WTC11 (cell line): ENCODE measurements around the gene ANTKMT. TPM values are rescaled to one million over a fixed set of nuclear protein-coding genes. Genes with fewer than 3 reads are reported as not detected.

Experiments
- ATAC-seq: fragments of 200-7000 bp; cut with Tn5 transposase; 2 replicates; pipeline ENCODE4 v1.10.0; 2021; ENCODE audit warnings: mild to moderate bottlenecking, moderate library complexity
- CTCF ChIA-PET: fragments of 300-600 bp; sonication (Branson Sonifier 250); formaldehyde crosslinking; loops from one replicate; lab custom pipeline; 2021; ENCODE audit warnings: antibody characterized with exemption; lab: Charles Lee
- POLR2A ChIA-PET: fragments of 350-600 bp; sonication (Branson Sonifier 250); formaldehyde crosslinking; loops from one replicate; lab custom pipeline; 2021; ENCODE audit warnings: antibody characterized with exemption; lab: Charles Lee
- DNase-seq: peaks from one replicate; pipeline ENCODE4 v3.0.0; 2021; ENCODE audit warnings: low spot score
- H3K27ac Mint-ChIP-seq: 2 replicates; pipeline ENCODE4 v1.8.0; 2021; ENCODE audit warnings: mixed read lengths
- H3K27me3 Mint-ChIP-seq: 2 replicates; pipeline ENCODE4 v1.8.0; 2021; ENCODE audit warnings: low read depth, mild to moderate bottlenecking, moderate library complexity, mixed read lengths
- H3K36me3 Mint-ChIP-seq: 2 replicates; pipeline ENCODE4 v1.8.0; 2021; ENCODE audit warnings: mixed read lengths
- H3K4me1 Mint-ChIP-seq: 2 replicates; pipeline ENCODE4 v1.8.0; 2022; ENCODE audit warnings: mixed read lengths
- H3K4me3 Mint-ChIP-seq: 2 replicates; pipeline ENCODE4 v1.8.0; 2021; ENCODE audit warnings: mild to moderate bottlenecking, moderate library complexity, mixed read lengths
- H3K9me3 Mint-ChIP-seq: 2 replicates; pipeline ENCODE4 v1.8.0; 2021; ENCODE audit warnings: mixed read lengths
- ATF1 ChIP-seq: sonication (generic); formaldehyde crosslinking; IDR thresholded peaks from 2 replicates; pipeline ENCODE4 v1.8.1; 2023; ENCODE audit warnings: mild to moderate bottlenecking, moderate library complexity, missing genetic modification reagents
- ELF4 ChIP-seq: sonication (generic); formaldehyde crosslinking; IDR thresholded peaks from 2 replicates; pipeline ENCODE4 v1.8.1; 2022; ENCODE audit warnings: low read depth, mild to moderate bottlenecking, moderate library complexity, missing genetic modification reagents
- KAT7 ChIP-seq: sonication (generic); formaldehyde crosslinking; IDR thresholded peaks from 2 replicates; pipeline ENCODE4 v1.8.1; 2023; ENCODE audit warnings: missing genetic modification reagents, mild to moderate bottlenecking, borderline replicate concordance
- OVOL2 ChIP-seq: fragments of 250-450 bp; sonication (Bioruptor Pico); IDR thresholded peaks from 2 replicates; pipeline ENCODE4 v1.9.0; 2021; ENCODE audit warnings: mild to moderate bottlenecking, borderline replicate concordance
- RELA ChIP-seq: sonication (generic); formaldehyde crosslinking; IDR thresholded peaks from 2 replicates; pipeline ENCODE4 v1.8.1; 2022; ENCODE audit warnings: missing genetic modification reagents, mild to moderate bottlenecking, borderline replicate concordance
- SP1 ChIP-seq: sonication (generic); formaldehyde crosslinking; conservative IDR thresholded peaks from 2 replicates; pipeline ENCODE4 v1.8.1; 2022; ENCODE audit warnings: missing genetic modification reagents
- TEAD4 ChIP-seq: sonication (generic); formaldehyde crosslinking; IDR thresholded peaks from 2 replicates; pipeline ENCODE4 v1.8.0; 2022; ENCODE audit warnings: mild to moderate bottlenecking, missing genetic modification reagents
- TP53 ChIP-seq: sonication (generic); formaldehyde crosslinking; IDR thresholded peaks from 2 replicates; pipeline ENCODE4 v1.8.1; 2023; ENCODE audit warnings: mild to moderate bottlenecking, missing genetic modification reagents
- USF1 ChIP-seq: sonication (generic); formaldehyde crosslinking; IDR thresholded peaks from 2 replicates; pipeline ENCODE4 v1.8.0; 2022; ENCODE audit warnings: mild to moderate bottlenecking, missing genetic modification reagents
- ZBTB43 ChIP-seq: sonication (generic); formaldehyde crosslinking; IDR thresholded peaks from 2 replicates; pipeline ENCODE4 v1.8.1; 2023; ENCODE audit warnings: mild to moderate bottlenecking, missing genetic modification reagents
- ZNF416 ChIP-seq: fragments of 250-450 bp; sonication (Bioruptor Pico); IDR thresholded peaks from 2 replicates; pipeline ENCODE4 v1.9.0; 2021; ENCODE audit warnings: mild to moderate bottlenecking, inconsistent platforms
- total RNA-seq: library from RNA; stranded (reverse); gene quantifications from 3 replicates; pipeline ENCODE4 v1.2.3, GENCODE V29; 2021
- TF ChIP-seq, protein P1 (sequence below): sonication (generic); formaldehyde crosslinking; IDR thresholded peaks from 2 replicates; pipeline ENCODE4 v1.8.1; 2023; ENCODE audit warnings: mild to moderate bottlenecking, missing genetic modification reagents
- TF ChIP-seq, protein P2 (sequence below): sonication (generic); formaldehyde crosslinking; IDR thresholded peaks from 2 replicates; pipeline ENCODE4 v1.8.1; 2023; ENCODE audit warnings: mild to moderate bottlenecking, moderate library complexity, missing genetic modification reagents

The ANTKMT gene
- total RNA-seq, 1 experiment from 2014 or later: 40.6 TPM

DNA sequence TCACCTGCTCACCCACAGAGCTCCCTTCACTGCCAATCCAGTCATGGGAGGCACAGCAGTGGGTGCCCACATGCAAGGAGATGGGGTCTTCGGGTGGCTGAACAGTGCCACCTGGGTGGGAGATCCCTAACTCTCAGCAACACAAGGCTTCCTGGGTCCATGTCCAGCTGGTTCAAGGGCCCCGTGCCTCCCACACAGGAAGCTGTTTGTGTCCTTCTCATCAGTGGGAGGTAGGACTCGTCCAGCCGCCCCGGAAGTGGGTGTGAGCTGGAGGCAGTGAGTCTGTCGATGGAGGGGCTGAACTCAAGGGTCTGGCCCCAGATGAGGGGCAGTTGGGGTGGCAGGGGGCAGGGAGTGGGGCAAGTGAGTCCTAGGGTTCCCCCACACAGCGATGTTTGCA is 16.9 kb upstream of the ANTKMT start:
- POLR2A ChIA-PET: interaction anchor here (0.8 kb wide), 1 partner anchor 84 kb away, joined by 3 read pairs; the partner anchor contains the start of gene RPUSD1
- TF ChIP-seq TP53 (no peak), USF1 (CRISPR knock-in tag) (no peak), ELF4 (CRISPR knock-in tag) (no peak), ATF1 (CRISPR knock-in tag) (no peak), TEAD4 (CRISPR knock-in tag) (no peak), ZNF416 (CRISPR knock-in tag) (no peak), OVOL2 (no peak), SP1 (CRISPR knock-in tag) (no peak)
- TF ChIP-seq, protein P1, sequence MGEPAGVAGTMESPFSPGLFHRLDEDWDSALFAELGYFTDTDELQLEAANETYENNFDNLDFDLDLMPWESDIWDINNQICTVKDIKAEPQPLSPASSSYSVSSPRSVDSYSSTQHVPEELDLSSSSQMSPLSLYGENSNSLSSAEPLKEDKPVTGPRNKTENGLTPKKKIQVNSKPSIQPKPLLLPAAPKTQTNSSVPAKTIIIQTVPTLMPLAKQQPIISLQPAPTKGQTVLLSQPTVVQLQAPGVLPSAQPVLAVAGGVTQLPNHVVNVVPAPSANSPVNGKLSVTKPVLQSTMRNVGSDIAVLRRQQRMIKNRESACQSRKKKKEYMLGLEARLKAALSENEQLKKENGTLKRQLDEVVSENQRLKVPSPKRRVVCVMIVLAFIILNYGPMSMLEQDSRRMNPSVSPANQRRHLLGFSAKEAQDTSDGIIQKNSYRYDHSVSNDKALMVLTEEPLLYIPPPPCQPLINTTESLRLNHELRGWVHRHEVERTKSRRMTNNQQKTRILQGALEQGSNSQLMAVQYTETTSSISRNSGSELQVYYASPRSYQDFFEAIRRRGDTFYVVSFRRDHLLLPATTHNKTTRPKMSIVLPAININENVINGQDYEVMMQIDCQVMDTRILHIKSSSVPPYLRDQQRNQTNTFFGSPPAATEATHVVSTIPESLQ (CRISPR knock-in tag): no peak
- CTCF ChIA-PET: interaction anchor here (0.9 to 4.5 kb wide), 5 partner anchors 8 to 280 kb away, joined by 3 to 25 read pairs (median 6); partner anchors contain the start of genes ANTKMT and METRN
- Mint-ChIP-seq H3K4me3 (no peak overlapping the region), H3K4me1 (no peaks in the 10 kb centered on the region), H3K36me3 (no peaks in the 10 kb centered on the region), H3K27me3 (peaks cover 87% of the 10 kb centered on the region), H3K27ac (no peak overlapping the region), H3K9me3 (no peaks in the 10 kb centered on the region)
- ATAC-seq (no peak), DNase-seq (no peak)

- Mint-ChIP-seq H3K4me1 (no peaks in the 10 kb centered on the region), H3K4me3 (peak overlapping the region; percentile 55)
- CTCF ChIA-PET: interaction anchor here (1.3 to 4.5 kb wide), 4 partner anchors 8 to 81 kb away, joined by 5 to 25 read pairs (median 6); partner anchors contain the start of gene METRN
Observed at GRCh38 chr16:704552-705380, 16.2 kb upstream of the ANTKMT start.

More at GRCh38 chr16:704552-705380, 16.2 kb upstream of the ANTKMT start:
- Mint-ChIP-seq H3K36me3 (no peaks in the 10 kb centered on the region), H3K27me3 (peaks cover 85% of the 10 kb centered on the region), H3K27ac (no peak overlapping the region), H3K9me3 (no peaks in the 10 kb centered on the region)
- TF ChIP-seq, protein P2, sequence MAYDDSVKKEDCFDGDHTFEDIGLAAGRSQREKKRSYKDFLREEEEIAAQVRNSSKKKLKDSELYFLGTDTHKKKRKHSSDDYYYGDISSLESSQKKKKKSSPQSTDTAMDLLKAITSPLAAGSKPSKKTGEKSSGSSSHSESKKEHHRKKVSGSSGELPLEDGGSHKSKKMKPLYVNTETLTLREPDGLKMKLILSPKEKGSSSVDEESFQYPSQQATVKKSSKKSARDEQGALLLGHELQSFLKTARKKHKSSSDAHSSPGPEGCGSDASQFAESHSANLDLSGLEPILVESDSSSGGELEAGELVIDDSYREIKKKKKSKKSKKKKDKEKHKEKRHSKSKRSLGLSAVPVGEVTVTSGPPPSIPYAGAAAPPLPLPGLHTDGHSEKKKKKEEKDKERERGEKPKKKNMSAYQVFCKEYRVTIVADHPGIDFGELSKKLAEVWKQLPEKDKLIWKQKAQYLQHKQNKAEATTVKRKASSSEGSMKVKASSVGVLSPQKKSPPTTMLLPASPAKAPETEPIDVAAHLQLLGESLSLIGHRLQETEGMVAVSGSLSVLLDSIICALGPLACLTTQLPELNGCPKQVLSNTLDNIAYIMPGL (CRISPR knock-in tag): peak; percentile 38; the same call in 1 of the 2 replicates
- TF ChIP-seq RELA (CRISPR knock-in tag) (0 out of 2 replicates have a peak, but pooled peaks have one; percentile 21), KAT7 (CRISPR knock-in tag) (no peak), ZBTB43 (no peak)
- DNase-seq (no peak), ATAC-seq (0 out of 2 replicates have a peak, but pooled peaks have one; percentile 2)
- POLR2A ChIA-PET: interaction anchor here (0.8 to 1.0 kb wide), 2 partner anchors 9 to 83 kb away, joined by 3 read pairs; partner anchors contain the start of gene RPUSD1
